AG04450 (cell line): ENCODE results near the gene SLC30A5. TPM values are rescaled to one million over a fixed set of nuclear protein-coding genes. Genes with fewer than 3 reads are reported as not detected.

Source experiments
- CTCF ChIA-PET: fragments of 300-600, 350-600 bp; formaldehyde crosslinking; extraction: SDS; loops from one replicate; lab custom pipeline; 2022; ENCODE audit warnings: antibody characterized with exemption, inconsistent platforms; lab: Charles Lee
- POLR2A ChIA-PET: fragments of 350-600 bp; formaldehyde crosslinking; extraction: SDS; loops from one replicate; lab custom pipeline; 2021; ENCODE audit warnings: antibody characterized with exemption, inconsistent platforms; lab: Yijun Ruan, JAX
- DNase-seq: peaks from one replicate; pipeline ENCODE4 v3.0.0-alpha.2; 2011; ENCODE audit warnings: low read depth, low spot score
- H3K27ac ChIP-seq: one replicate; pipeline ENCODE4 v1.5.1; 2012; ENCODE audit warnings: low read depth, low read length, control low read depth
- H3K27me3 ChIP-seq: one replicate; pipeline ENCODE4 v1.6.0; 2012; ENCODE audit warnings: low read length; ENCODE audit not compliant: control insufficient read depth, insufficient read depth
- H3K4me3 ChIP-seq: 2 replicates; pipeline ENCODE4 v1.5.1; 2011; ENCODE audit warnings: mild to moderate bottlenecking, low read depth, low read length, control low read depth
- H3K9me3 ChIP-seq: 2 replicates; pipeline ENCODE4 v1.5.1; 2012; ENCODE audit warnings: low read length; ENCODE audit not compliant: control insufficient read depth, insufficient read depth
- CTCF ChIP-seq: IDR thresholded peaks from 2 replicates; pipeline ENCODE4 v1.5.1; 2011; ENCODE audit warnings: low read depth, low read length, control low read depth, inconsistent platforms
- polyA plus RNA-seq: library from polyadenylated mRNA; depleted of rRNA; stranded (reverse); fragments of >200 nt; gene quantifications from 2 replicates; pipeline ENCODE4 v1.2.3, GENCODE V29; 2011

The SLC30A5 gene
- polyA plus RNA-seq, 1 experiment: 49.2 TPM

GRCh38 chr5:69160651-69161050 lies 66.8 kb downstream of the SLC30A5 start:
- TF ChIP-seq CTCF: no peak
- Histone ChIP-seq H3K27me3 (no peaks in the 10 kb centered on the region), H3K27ac (no peak overlapping the region), H3K9me3 (no peaks in the 10 kb centered on the region; the same call in 1 of the 2 replicates), H3K4me3 (no peak overlapping the region)
- ChIA-PET CTCF (no interaction called here), POLR2A (no interaction called here)
- no peak for DNase-seq

GRCh38 chr5:69166686-69167492 lies 73.1 kb downstream of the SLC30A5 start, which contains the start of gene CCNB1:
CCNB1 (plus strand) TSS chr5:69167150; CDS start chr5:69167263, 113 bp downstream.
- H3K4me3 ChIP-seq: peak within 1 kb of the TSS; percentile 90
- CTCF ChIA-PET: interaction anchor here (0.6 to 1.2 kb wide), 3 partner anchors 74 to 1861 kb away, joined by 4 to 6 read pairs (median 4); partner anchors contain the start of gene SLC30A5
- no peaks in the 10 kb centered on the region; the same call in 1 of the 2 replicates for H3K9me3 ChIP-seq
- DNase-seq: peak; percentile 89
- no peak for TF ChIP-seq CTCF
- no peaks in the 10 kb centered on the region for H3K27me3 ChIP-seq
- POLR2A ChIA-PET: interaction anchor here (0.7 kb wide), 1 partner anchor 94 kb away, joined by 3 read pairs; no protein-coding TSS in a partner anchor
- H3K27ac ChIP-seq: peak within 1 kb of the TSS; percentile 60

GRCh38 chr5:69167493-69167855 lies 73.7 kb downstream of the SLC30A5 start:
- no peaks in the 10 kb centered on the region for H3K27me3 ChIP-seq
- H3K9me3 ChIP-seq: no peaks in the 10 kb centered on the region; the same call in 1 of the 2 replicates
- TF ChIP-seq CTCF: no peak
- H3K27ac ChIP-seq: peak overlapping the region; percentile 60
- ChIA-PET CTCF (no interaction called here), POLR2A (no interaction called here)
- peak overlapping the region; percentile 90 for H3K4me3 ChIP-seq
- DNase-seq: no peak

- Histone ChIP-seq H3K9me3 (no peaks in the 10 kb centered on the region; the same call in 1 of the 2 replicates), H3K27ac (no peak overlapping the region), H3K4me3 (peak overlapping the region; percentile 90), H3K27me3 (no peaks in the 10 kb centered on the region)
- no peak for DNase-seq
- TF ChIP-seq CTCF: no peak
- POLR2A ChIA-PET: no interaction called here
- CTCF ChIA-PET: interaction anchor here (0.8 kb wide), 1 partner anchor 22 kb away, joined by 3 read pairs; no protein-coding TSS in a partner anchor
Observed at GRCh38 chr5:69167929-69168328, 74.1 kb downstream of the SLC30A5 start.

- ChIA-PET CTCF (interaction anchor here (0.9 kb wide), 1 partner anchor 77 kb away, joined by 5 read pairs; no protein-coding TSS in a partner anchor), POLR2A (interaction anchor here (0.7 kb wide), 1 partner anchor 13 kb away, joined by 4 read pairs; no protein-coding TSS in a partner anchor)
- H3K27me3 ChIP-seq: no peaks in the 10 kb centered on the region
- H3K9me3 ChIP-seq: no peaks in the 10 kb centered on the region; the same call in 1 of the 2 replicates
- no peak overlapping the region for H3K4me3 ChIP-seq
- TF ChIP-seq CTCF: no peak
- DNase-seq: no peak
- no peak overlapping the region for H3K27ac ChIP-seq
Observed at GRCh38 chr5:69170495-69170894, 76.7 kb downstream of the SLC30A5 start.
